Adrenal gland (tissue), 5 donors: ENCODE data around the gene DHX57.

ENCODE experiments used
- CTCF ChIP-seq, 6 experiments: fragments of 450-650 bp in 4 of 6; fragments of 200-600 bp in 2 of 6; sonication (generic) in 1 of 6; IDR thresholded peaks; 1 replicate in 5 of 6; 2 replicates in 1 of 6; pipeline versions ENCODE4 v1.5.1 to v1.8.0; 2016 to 2021; ENCODE audit warnings: antibody characterized with exemption in 6 of 6, mild to moderate bottlenecking in 2 of 6, moderate library complexity in 1 of 6
- POLR2A ChIP-seq, 2 donors: fragments of 450-650 bp; IDR thresholded peaks; one replicate each; pipeline ENCODE4 v1.6.1; 2017; ENCODE audit warnings: antibody characterized with exemption in 2 of 2, mild to moderate bottlenecking in 2 of 2, moderate library complexity in 1 of 2
- donor health status: DM: no; HTN: no; CAD: no.

- TF ChIP-seq CTCF (IDR thresholded peaks at IDR 0.05) = no peak
- TF ChIP-seq POLR2A (IDR thresholded peaks at IDR 0.05) = no peak
Observed at GRCh38 chr2:38824906-38825305, 50.8 kb downstream of the DHX57 start.
